Measurements from ENCODE around the gene IQGAP2.
"Not testable (repeated sequence)": the region's sequence is repeated elsewhere in the genome, so short reads cannot be mapped to it uniquely, and the experiment has no call there.

The IQGAP2 gene

DNA sequence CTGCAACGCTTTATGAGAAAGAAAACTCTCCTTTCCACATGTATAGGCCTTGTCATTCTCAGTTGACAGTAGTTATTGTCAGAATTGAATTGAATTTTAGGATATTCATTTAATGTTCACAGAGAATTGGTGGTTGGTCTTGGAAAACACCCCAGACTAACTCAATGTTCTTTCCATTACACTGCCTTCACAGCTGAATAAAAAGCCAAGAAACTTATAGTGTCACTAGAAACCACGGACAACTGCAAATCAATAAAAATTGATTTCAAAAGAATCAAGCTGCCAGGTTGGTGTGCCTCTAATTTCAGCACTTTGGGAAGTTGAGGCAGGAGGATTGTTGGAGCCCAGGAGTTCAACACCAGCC lies 38.9 kb upstream of the IQGAP2 start:
- no peak overlapping the region for H3K4me3 ChIP-seq (ENCODE audit: low read depth, low read length)

DNA sequence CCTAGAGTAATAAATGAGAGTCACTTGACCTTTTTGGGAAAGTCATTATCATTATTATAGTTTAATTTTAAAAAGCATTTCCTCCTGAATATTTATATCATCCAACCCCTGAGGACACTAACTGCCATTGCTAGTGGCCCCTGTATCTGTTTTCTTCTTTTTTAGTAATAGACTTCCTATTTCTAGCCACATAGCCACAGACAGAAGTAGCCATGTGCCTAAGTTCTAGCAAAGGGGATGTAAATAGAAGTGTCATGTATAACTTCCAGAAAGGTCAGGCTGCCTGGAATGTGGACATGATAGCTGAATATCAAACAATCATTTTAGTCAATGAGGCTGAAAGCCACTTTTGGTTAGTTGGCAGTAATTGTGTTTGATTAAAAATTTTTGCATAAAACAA lies 37.5 kb upstream of the IQGAP2 start:
- Histone ChIP-seq H3K27me3 (ENCODE audit: control insufficient read depth, insufficient read depth, low read length) (no peaks in the 10 kb centered on the region), H3K36me3 (ENCODE audit: control insufficient read depth, insufficient read depth, low read length) (no peaks in the 10 kb centered on the region), H3K4me1 (peaks cover 29% of the 10 kb centered on the region), H2AFZ (peak overlapping the region; percentile 8), H3K27ac (peak overlapping the region; percentile 8), H3K4me3 (ENCODE audit: low read depth, low read length) (no peak overlapping the region), H3K79me2 (no peaks in the 10 kb centered on the region), H3K9ac (no peak overlapping the region), H3K4me2 (ENCODE audit: low read length) (peak overlapping the region; percentile 44), H3K9me3 (ENCODE audit: control insufficient read depth, low read length) (no peaks in the 10 kb centered on the region)
- TF ChIP-seq, protein P1, sequence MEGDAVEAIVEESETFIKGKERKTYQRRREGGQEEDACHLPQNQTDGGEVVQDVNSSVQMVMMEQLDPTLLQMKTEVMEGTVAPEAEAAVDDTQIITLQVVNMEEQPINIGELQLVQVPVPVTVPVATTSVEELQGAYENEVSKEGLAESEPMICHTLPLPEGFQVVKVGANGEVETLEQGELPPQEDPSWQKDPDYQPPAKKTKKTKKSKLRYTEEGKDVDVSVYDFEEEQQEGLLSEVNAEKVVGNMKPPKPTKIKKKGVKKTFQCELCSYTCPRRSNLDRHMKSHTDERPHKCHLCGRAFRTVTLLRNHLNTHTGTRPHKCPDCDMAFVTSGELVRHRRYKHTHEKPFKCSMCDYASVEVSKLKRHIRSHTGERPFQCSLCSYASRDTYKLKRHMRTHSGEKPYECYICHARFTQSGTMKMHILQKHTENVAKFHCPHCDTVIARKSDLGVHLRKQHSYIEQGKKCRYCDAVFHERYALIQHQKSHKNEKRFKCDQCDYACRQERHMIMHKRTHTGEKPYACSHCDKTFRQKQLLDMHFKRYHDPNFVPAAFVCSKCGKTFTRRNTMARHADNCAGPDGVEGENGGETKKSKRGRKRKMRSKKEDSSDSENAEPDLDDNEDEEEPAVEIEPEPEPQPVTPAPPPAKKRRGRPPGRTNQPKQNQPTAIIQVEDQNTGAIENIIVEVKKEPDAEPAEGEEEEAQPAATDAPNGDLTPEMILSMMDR (IDR thresholded peaks at IDR 0.05): no peak

More for the DNA sequence above, 38.9 kb upstream of the IQGAP2 start:
- Histone ChIP-seq H3K4me2 (ENCODE audit: low read length) (peak overlapping the region; percentile 2), H2AFZ (peak overlapping the region; percentile 65), H3K27ac (no peak overlapping the region), H3K9ac (no peak overlapping the region), H3K27me3 (ENCODE audit: control insufficient read depth, insufficient read depth, low read length) (no peaks in the 10 kb centered on the region), H3K79me2 (no peaks in the 10 kb centered on the region), H3K36me3 (ENCODE audit: control insufficient read depth, insufficient read depth, low read length) (no peaks in the 10 kb centered on the region), H3K9me3 (ENCODE audit: control insufficient read depth, low read length) (no peaks in the 10 kb centered on the region), H3K4me1 (peaks cover 24% of the 10 kb centered on the region)
- TF ChIP-seq, protein P1 (IDR thresholded peaks at IDR 0.05): no peak

DNA sequence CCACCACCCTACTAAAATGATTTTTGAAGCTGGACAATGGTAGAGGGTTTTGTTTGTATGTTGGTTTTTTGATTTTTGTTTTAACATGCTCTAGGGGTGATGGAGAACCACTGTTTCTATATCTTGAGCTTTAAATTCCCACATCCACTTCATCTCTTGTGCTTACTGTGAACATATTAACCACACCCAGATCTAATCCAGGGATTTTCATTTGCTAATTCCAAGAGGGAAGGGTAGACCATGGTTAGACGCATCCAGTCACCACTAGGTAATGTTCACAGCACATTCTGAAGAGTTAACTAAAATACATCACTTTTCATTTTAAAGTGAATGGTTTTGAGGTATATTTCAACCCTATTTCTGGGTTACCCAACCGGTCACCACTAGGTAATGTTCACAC lies 36.5 kb upstream of the IQGAP2 start:
- Histone ChIP-seq H2AFZ (no peak overlapping the region), H3K9ac (no peak overlapping the region), H3K27me3 (ENCODE audit: control insufficient read depth, insufficient read depth, low read length) (no peaks in the 10 kb centered on the region), H3K4me1 (peaks cover 29% of the 10 kb centered on the region), H3K79me2 (no peaks in the 10 kb centered on the region), H3K27ac (no peak overlapping the region), H3K4me3 (ENCODE audit: low read depth, low read length) (no peak overlapping the region), H3K9me3 (ENCODE audit: control insufficient read depth, low read length) (no peaks in the 10 kb centered on the region), H3K36me3 (ENCODE audit: control insufficient read depth, insufficient read depth, low read length) (no peaks in the 10 kb centered on the region), H3K4me2 (ENCODE audit: low read length) (no peak overlapping the region)
- TF ChIP-seq, protein P1 (IDR thresholded peaks at IDR 0.05): no peak

DNA sequence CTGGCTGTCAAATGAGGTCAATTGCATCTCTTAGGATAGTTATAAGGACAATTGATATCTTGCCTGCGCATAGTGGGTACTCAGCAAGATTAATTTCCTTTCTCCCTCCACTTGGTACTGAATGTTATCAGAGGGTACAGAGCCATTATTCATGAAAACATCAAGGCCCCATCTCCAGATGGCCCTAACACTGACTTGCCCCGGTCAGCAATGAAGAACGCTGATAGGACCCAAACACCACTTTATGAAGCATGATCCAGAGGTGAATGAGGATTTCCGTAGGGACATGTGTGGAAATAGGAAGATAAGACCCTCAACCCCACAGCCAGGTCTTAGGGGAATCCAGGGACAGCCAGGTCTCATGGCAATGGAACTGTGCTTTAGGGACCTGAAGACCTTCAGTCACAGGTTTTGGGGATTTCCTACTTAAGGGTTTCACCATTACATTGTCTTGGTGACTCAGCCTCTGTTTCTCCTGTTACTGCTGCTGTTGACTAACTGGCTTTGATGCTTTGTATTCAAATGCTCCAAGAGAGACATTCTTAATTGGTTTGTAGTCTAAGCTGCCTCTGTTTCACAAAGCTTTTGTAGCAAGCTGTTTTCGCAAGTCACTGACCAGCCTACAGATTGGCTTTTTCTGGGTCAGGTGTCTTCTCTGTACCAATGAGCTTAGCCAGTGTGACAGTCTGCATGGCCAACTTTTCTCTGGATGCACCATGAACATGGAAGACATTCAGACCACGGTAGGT lies 35.3 kb upstream of the IQGAP2 start:
- H3K4me2 ChIP-seq (ENCODE audit: low read length): no peak overlapping the region
- no peaks in the 10 kb centered on the region for H3K79me2 ChIP-seq
- H3K27ac ChIP-seq: no peak overlapping the region
- H3K9me3 ChIP-seq (ENCODE audit: control insufficient read depth, low read length): no peaks in the 10 kb centered on the region
- H3K27me3 ChIP-seq (ENCODE audit: control insufficient read depth, insufficient read depth, low read length): no peaks in the 10 kb centered on the region
- no peaks in the 10 kb centered on the region for H3K36me3 ChIP-seq (ENCODE audit: control insufficient read depth, insufficient read depth, low read length)
- H2AFZ ChIP-seq: peak overlapping the region; percentile 38
- TF ChIP-seq, protein P1 (IDR thresholded peaks at IDR 0.05): no peak
- H3K9ac ChIP-seq: no peak overlapping the region
- peak overlapping the region; percentile 5 for H3K4me3 ChIP-seq (ENCODE audit: low read depth, low read length)
- peaks cover 38% of the 10 kb centered on the region for H3K4me1 ChIP-seq

DNA sequence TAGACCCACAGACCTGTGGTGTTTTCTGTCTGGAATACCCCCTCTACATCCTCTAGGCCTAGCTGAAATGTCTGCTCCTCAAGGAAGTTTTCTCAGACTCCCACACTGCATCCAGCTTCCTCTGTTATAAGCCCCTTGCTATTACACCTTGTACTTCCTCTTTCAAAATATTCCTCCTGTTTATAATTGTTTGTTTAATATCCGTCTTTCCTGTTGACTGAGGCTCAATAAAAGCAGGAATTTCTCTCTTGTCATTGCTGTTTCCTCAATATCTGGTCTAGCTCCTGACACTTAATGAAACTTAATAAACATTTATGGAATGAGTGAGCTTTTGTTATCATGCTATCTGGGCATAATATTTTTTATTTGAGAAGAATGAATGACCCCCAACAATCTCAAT lies 34.1 kb upstream of the IQGAP2 start:
- H3K4me1 ChIP-seq: peaks cover 36% of the 10 kb centered on the region
- no peaks in the 10 kb centered on the region for H3K9me3 ChIP-seq (ENCODE audit: control insufficient read depth, low read length)
- no peaks in the 10 kb centered on the region for H3K27me3 ChIP-seq (ENCODE audit: control insufficient read depth, insufficient read depth, low read length)
- TF ChIP-seq, protein P1 (IDR thresholded peaks at IDR 0.05): no peak
- peak overlapping the region; percentile 63 for H2AFZ ChIP-seq
- no peaks in the 10 kb centered on the region for H3K36me3 ChIP-seq (ENCODE audit: control insufficient read depth, insufficient read depth, low read length)
- no peaks in the 10 kb centered on the region for H3K79me2 ChIP-seq
- peak overlapping the region; percentile 67 for H3K27ac ChIP-seq
- H3K4me3 ChIP-seq (ENCODE audit: low read depth, low read length): no peak overlapping the region
- H3K9ac ChIP-seq: no peak overlapping the region
- no peak overlapping the region for H3K4me2 ChIP-seq (ENCODE audit: low read length)

DNA sequence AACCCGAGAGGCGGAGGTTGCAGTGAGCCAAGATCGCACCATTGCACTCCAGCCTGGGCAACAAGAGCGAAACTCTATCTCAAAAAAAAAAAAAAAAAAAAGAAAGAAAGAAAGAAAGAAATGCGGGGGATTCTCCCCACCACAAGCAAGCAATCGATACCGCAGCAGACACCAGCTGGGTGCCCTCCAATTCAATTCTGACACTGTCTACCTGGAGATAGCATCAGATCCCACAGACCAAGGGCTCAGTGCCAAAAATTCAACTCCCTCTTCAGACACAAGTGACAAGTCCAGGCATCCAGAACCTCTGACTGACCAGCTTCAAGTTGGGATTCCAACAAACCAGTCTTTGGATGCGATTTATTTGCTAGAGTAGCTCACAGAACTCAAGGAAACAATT lies 33.4 kb upstream of the IQGAP2 start:
- Histone ChIP-seq H3K27ac (peak overlapping the region; percentile 67), H2AFZ (peak overlapping the region; percentile 63), H3K4me1 (peaks cover 31% of the 10 kb centered on the region)
- H3K4me2 ChIP-seq (ENCODE audit: low read length); H3K27me3 ChIP-seq (ENCODE audit: control insufficient read depth, insufficient read depth, low read length); H3K9ac ChIP-seq; H3K4me3 ChIP-seq (ENCODE audit: low read depth, low read length); H3K36me3 ChIP-seq (ENCODE audit: control insufficient read depth, insufficient read depth, low read length); H3K79me2 ChIP-seq; H3K9me3 ChIP-seq (ENCODE audit: control insufficient read depth, low read length): not testable (repeated sequence)
